ENCODE results near the gene DMKN.
A peak's percentile ranks its signal among the peaks of the same experiment; 100 is the strongest.
"Not testable (repeated sequence)": the region's sequence is repeated elsewhere in the genome, so short reads cannot be mapped to it uniquely, and the experiment has no call there.

Gene DMKN

GRCh38 chr19:35470128-35470527 is 43.3 kb downstream of the DMKN start:
- DNase-seq (ENCODE audit: extremely low read depth, insufficient read length): no peak
- Histone ChIP-seq H3K27me3 (replicated peaks; ENCODE audit: control insufficient read depth, insufficient read depth, low read length) (no peaks in the 10 kb centered on the region), H3K4me3 (replicated peaks; ENCODE audit: low read depth, low read length) (no peak overlapping the region)

GRCh38 chr19:35468637-35469036 is 44.8 kb downstream of the DMKN start:
- Histone ChIP-seq H3K4me3 (replicated peaks; ENCODE audit: low read depth, low read length) (no peak overlapping the region), H3K36me3 (ENCODE audit: control insufficient read depth, insufficient read depth, low read length) (no peaks in the 10 kb centered on the region), H3K27me3 (replicated peaks; ENCODE audit: control insufficient read depth, insufficient read depth, low read length) (no peaks in the 10 kb centered on the region)
- TF ChIP-seq CTCF (IDR thresholded peaks at IDR 0.05; ENCODE audit: insufficient read depth, low read length, poor library complexity, severe bottlenecking): peak; percentile 86
- peak; percentile 45 for DNase-seq (ENCODE audit: extremely low read depth, insufficient read length)

More at GRCh38 chr19:35470128-35470527, 43.3 kb downstream of the DMKN start:
- no peaks in the 10 kb centered on the region for H3K36me3 ChIP-seq (ENCODE audit: control insufficient read depth, insufficient read depth, low read length)
- TF ChIP-seq CTCF (IDR thresholded peaks at IDR 0.05; ENCODE audit: insufficient read depth, low read length, poor library complexity, severe bottlenecking): no peak

GRCh38 chr19:35466259-35466658 is 47.2 kb downstream of the DMKN start:
- H3K27me3 ChIP-seq (replicated peaks; ENCODE audit: control insufficient read depth, insufficient read depth, low read length): no peaks in the 10 kb centered on the region
- no peak for DNase-seq (ENCODE audit: extremely low read depth, insufficient read length)
- no peak for TF ChIP-seq CTCF (IDR thresholded peaks at IDR 0.05; ENCODE audit: insufficient read depth, low read length, poor library complexity, severe bottlenecking)
- no peak overlapping the region for H3K4me3 ChIP-seq (replicated peaks; ENCODE audit: low read depth, low read length)
- no peaks in the 10 kb centered on the region for H3K36me3 ChIP-seq (ENCODE audit: control insufficient read depth, insufficient read depth, low read length)

- not testable (repeated sequence) for H3K27me3 ChIP-seq (replicated peaks; ENCODE audit: control insufficient read depth, insufficient read depth, low read length); DNase-seq (ENCODE audit: extremely low read depth, insufficient read length); H3K36me3 ChIP-seq (ENCODE audit: control insufficient read depth, insufficient read depth, low read length); H3K4me3 ChIP-seq (replicated peaks; ENCODE audit: low read depth, low read length)
These were observed 50.5 kb downstream of the DMKN start for GRCh38 chr19:35462956-35463355.

GRCh38 chr19:35462476-35462953 is 50.9 kb downstream of the DMKN start:
- DNase-seq (ENCODE audit: extremely low read depth, insufficient read length): peak; percentile 79
- H3K36me3 ChIP-seq (ENCODE audit: control insufficient read depth, insufficient read depth, low read length): no peaks in the 10 kb centered on the region
- TF ChIP-seq CTCF (IDR thresholded peaks at IDR 0.05; ENCODE audit: insufficient read depth, low read length, poor library complexity, severe bottlenecking): peak; percentile 9
- no peak overlapping the region for H3K4me3 ChIP-seq (replicated peaks; ENCODE audit: low read depth, low read length)
- no peaks in the 10 kb centered on the region for H3K27me3 ChIP-seq (replicated peaks; ENCODE audit: control insufficient read depth, insufficient read depth, low read length)

GRCh38 chr19:35461788-35462187 is 51.7 kb downstream of the DMKN start:
- not testable (repeated sequence) for H3K27me3 ChIP-seq (replicated peaks; ENCODE audit: control insufficient read depth, insufficient read depth, low read length); H3K36me3 ChIP-seq (ENCODE audit: control insufficient read depth, insufficient read depth, low read length); H3K4me3 ChIP-seq (replicated peaks; ENCODE audit: low read depth, low read length); DNase-seq (ENCODE audit: extremely low read depth, insufficient read length)

GRCh38 chr19:35461060-35461459 is 52.4 kb downstream of the DMKN start:
- TF ChIP-seq CTCF (IDR thresholded peaks at IDR 0.05; ENCODE audit: insufficient read depth, low read length, poor library complexity, severe bottlenecking): no peak
- Histone ChIP-seq H3K4me3 (replicated peaks; ENCODE audit: low read depth, low read length) (no peak overlapping the region), H3K27me3 (replicated peaks; ENCODE audit: control insufficient read depth, insufficient read depth, low read length) (no peaks in the 10 kb centered on the region), H3K36me3 (ENCODE audit: control insufficient read depth, insufficient read depth, low read length) (no peaks in the 10 kb centered on the region)
- no peak for DNase-seq (ENCODE audit: extremely low read depth, insufficient read length)

All from GM06990 (cell line).